ENCODE measurements around the gene GFPT1. TPM values are rescaled to one million over a fixed set of nuclear protein-coding genes. Genes with fewer than 3 reads are reported as not detected.
"Not testable (repeated sequence)": the region's sequence is repeated elsewhere in the genome, so short reads cannot be mapped to it uniquely, and the experiment has no call there.

GFPT1 gene
- 31.6 TPM for total RNA-seq

- ATAC-seq = peak; percentile 98
These were observed at the start of gene GFPT1 for GRCh38 chr2:69386789-69387734. Gene GFPT1, minus strand, starts transcription at chr2:69387227. Its CDS starts 156 bp downstream, at chr2:69387071.

- ATAC-seq = no peak
These were observed 49.5 kb upstream of the GFPT1 start for GRCh38 chr2:69436596-69436937.

- no peak for ATAC-seq
These were observed 47.7 kb upstream of the GFPT1 start for GRCh38 chr2:69434753-69435152.

GRCh38 chr2:69429491-69430183 lies 42.6 kb upstream of the GFPT1 start:
- no peak for ATAC-seq

- ATAC-seq = no peak
These were observed 42.0 kb upstream of the GFPT1 start for GRCh38 chr2:69428981-69429380.

- no peak for ATAC-seq
These were observed 37.4 kb upstream of the GFPT1 start for GRCh38 chr2:69424419-69424818.

- no peak for ATAC-seq
These were observed 35.2 kb upstream of the GFPT1 start for GRCh38 chr2:69422198-69422597.

- ATAC-seq = not testable (repeated sequence)
These were observed 32.1 kb upstream of the GFPT1 start for GRCh38 chr2:69419111-69419510.

GRCh38 chr2:69416147-69416546 lies 29.1 kb upstream of the GFPT1 start:
- no peak for ATAC-seq

- no peak for ATAC-seq
These were observed 24.1 kb upstream of the GFPT1 start for GRCh38 chr2:69411120-69411519.

GRCh38 chr2:69405306-69405705 lies 18.3 kb upstream of the GFPT1 start:
- no peak for ATAC-seq

- ATAC-seq = no peak
These were observed 13.1 kb upstream of the GFPT1 start for GRCh38 chr2:69400121-69400520.

- ATAC-seq = no peak
These were observed 10.2 kb upstream of the GFPT1 start for GRCh38 chr2:69397234-69397633.

- ATAC-seq = no peak
These were observed 8.8 kb upstream of the GFPT1 start for GRCh38 chr2:69395866-69396265.

- ATAC-seq = no peak
These were observed 6.9 kb upstream of the GFPT1 start for GRCh38 chr2:69393963-69394362.

GRCh38 chr2:69390471-69390870 lies 3.4 kb upstream of the GFPT1 start:
- ATAC-seq = no peak

- ATAC-seq = no peak
These were observed 3.0 kb upstream of the GFPT1 start for GRCh38 chr2:69390001-69390400.

GRCh38 chr2:69389271-69389670 lies 2.2 kb upstream of the GFPT1 start:
- no peak for ATAC-seq

GRCh38 chr2:69387770-69388481 lies 899 bp upstream of the GFPT1 start:
- ATAC-seq = peak; percentile 12

GRCh38 chr2:69386360-69386759 lies 667 bp downstream of the GFPT1 start:
- ATAC-seq = no peak

GRCh38 chr2:69385443-69386151 lies 1.4 kb downstream of the GFPT1 start:
- ATAC-seq = peak; percentile 26

GRCh38 chr2:69384618-69385081 lies 2.4 kb downstream of the GFPT1 start:
- no peak for ATAC-seq
